IPS-20b (cell line): ENCODE data around the gene CNPY4.
A peak's percentile ranks its signal among the peaks of the same experiment; 100 is the strongest.

Experiments used
- H3K27ac ChIP-seq: one replicate; pipeline ENCODE4 v1.5.1; 2013; ENCODE audit warnings: low read length
- H3K27me3 ChIP-seq: 2 replicates; pipeline ENCODE4 v1.6.1; 2013; ENCODE audit warnings: mild to moderate bottlenecking, low read length, inconsistent platforms; ENCODE audit not compliant: insufficient read depth
- H3K36me3 ChIP-seq: 2 replicates; pipeline ENCODE4 v1.6.1; 2013; ENCODE audit warnings: low read depth, mild to moderate bottlenecking, inconsistent platforms, low read length, moderate library complexity; ENCODE audit not compliant: insufficient read depth
- H3K4me1 ChIP-seq: 2 replicates; pipeline ENCODE4 v1.6.1; 2013; ENCODE audit warnings: mild to moderate bottlenecking, control low read depth, inconsistent platforms, low read length, moderate library complexity; ENCODE audit not compliant: insufficient read depth
- H3K4me3 ChIP-seq: 2 replicates; pipeline ENCODE4 v1.5.1; 2013; ENCODE audit warnings: mild to moderate bottlenecking, low read length, inconsistent platforms
- H3K9ac ChIP-seq: 2 replicates; pipeline ENCODE4 v1.6.1; 2013; ENCODE audit warnings: low read depth, mild to moderate bottlenecking, inconsistent platforms, low read length, moderate library complexity
- H3K9me3 ChIP-seq: 2 replicates; pipeline ENCODE4 v1.6.1; 2013; ENCODE audit warnings: mild to moderate bottlenecking, low read depth, low read length, inconsistent platforms; ENCODE audit not compliant: insufficient read depth

CNPY4 gene

GRCh38 chr7:100082978-100083377 is 36.5 kb upstream of the CNPY4 start:
- H3K9me3 ChIP-seq: no peaks in the 10 kb centered on the region
- peaks cover 8% of the 10 kb centered on the region; the same call in 1 of the 2 replicates for H3K4me1 ChIP-seq
- peak overlapping the region; percentile 68; the same call in 1 of the 2 replicates for H3K4me3 ChIP-seq
- no peak overlapping the region; the same call in 1 of the 2 replicates for H3K9ac ChIP-seq
- peaks cover 22% of the 10 kb centered on the region for H3K36me3 ChIP-seq
- no peaks in the 10 kb centered on the region for H3K27me3 ChIP-seq
- no peak overlapping the region for H3K27ac ChIP-seq

GRCh38 chr7:100085515-100085914 is 33.9 kb upstream of the CNPY4 start:
- H3K9ac ChIP-seq: no peak overlapping the region
- no peaks in the 10 kb centered on the region for H3K27me3 ChIP-seq
- peaks cover 3% of the 10 kb centered on the region for H3K36me3 ChIP-seq
- no peak overlapping the region for H3K27ac ChIP-seq
- peaks cover 8% of the 10 kb centered on the region; the same call in 1 of the 2 replicates for H3K4me1 ChIP-seq
- no peak overlapping the region for H3K4me3 ChIP-seq
- no peaks in the 10 kb centered on the region for H3K9me3 ChIP-seq

GRCh38 chr7:100087055-100087750 is 32.2 kb upstream of the CNPY4 start:
- Histone ChIP-seq H3K4me1 (peaks cover 8% of the 10 kb centered on the region; the same call in 1 of the 2 replicates), H3K4me3 (no peak overlapping the region), H3K9me3 (no peaks in the 10 kb centered on the region), H3K27me3 (no peaks in the 10 kb centered on the region), H3K27ac (no peak overlapping the region), H3K9ac (no peak overlapping the region), H3K36me3 (peaks cover 20% of the 10 kb centered on the region)

- peak overlapping the region; percentile 92 for H3K9ac ChIP-seq
- peak overlapping the region; percentile 92 for H3K4me3 ChIP-seq
- H3K27me3 ChIP-seq: no peaks in the 10 kb centered on the region
- H3K36me3 ChIP-seq: peaks cover 30% of the 10 kb centered on the region
- peaks cover 2% of the 10 kb centered on the region; the same call in 1 of the 2 replicates for H3K4me1 ChIP-seq
- no peaks in the 10 kb centered on the region for H3K9me3 ChIP-seq
- peak overlapping the region; percentile 30 for H3K27ac ChIP-seq
These were observed 31.3 kb upstream of the CNPY4 start for GRCh38 chr7:100088095-100088620.

- Histone ChIP-seq H3K27ac (peak within 1 kb of the TSS; percentile 30), H3K4me1 (no peaks in the 10 kb centered on the region; the same call in 1 of the 2 replicates), H3K27me3 (no peaks in the 10 kb centered on the region), H3K4me3 (peak within 1 kb of the TSS; percentile 92), H3K36me3 (peaks cover 37% of the 10 kb centered on the region), H3K9me3 (no peaks in the 10 kb centered on the region), H3K9ac (peak within 1 kb of the TSS; percentile 92)
These were observed 30.6 kb upstream of the CNPY4 start, which contains the start of gene COPS6 for GRCh38 chr7:100088621-100089457. Gene COPS6, plus strand, starts transcription at chr7:100088969. Its CDS starts 22 bp downstream, at chr7:100088991.

GRCh38 chr7:100089458-100090196 is 29.8 kb upstream of the CNPY4 start:
- Histone ChIP-seq H3K36me3 (peaks cover 45% of the 10 kb centered on the region), H3K27me3 (no peaks in the 10 kb centered on the region), H3K4me1 (no peaks in the 10 kb centered on the region; the same call in 1 of the 2 replicates), H3K9me3 (no peaks in the 10 kb centered on the region), H3K27ac (no peak overlapping the region), H3K4me3 (peak overlapping the region; percentile 92), H3K9ac (peak overlapping the region; percentile 92)

GRCh38 chr7:100090527-100091410 is 28.7 kb upstream of the CNPY4 start:
- Histone ChIP-seq H3K9me3 (no peaks in the 10 kb centered on the region), H3K27me3 (no peaks in the 10 kb centered on the region), H3K36me3 (peaks cover 56% of the 10 kb centered on the region), H3K9ac (no peak overlapping the region), H3K4me3 (no peak overlapping the region), H3K27ac (no peak overlapping the region), H3K4me1 (no peaks in the 10 kb centered on the region; the same call in 1 of the 2 replicates)

- no peak overlapping the region for H3K9ac ChIP-seq
- no peak overlapping the region for H3K4me3 ChIP-seq
- peaks cover 64% of the 10 kb centered on the region for H3K36me3 ChIP-seq
- no peaks in the 10 kb centered on the region for H3K9me3 ChIP-seq
- H3K4me1 ChIP-seq: no peaks in the 10 kb centered on the region; the same call in 1 of the 2 replicates
- no peak overlapping the region for H3K27ac ChIP-seq
- no peaks in the 10 kb centered on the region for H3K27me3 ChIP-seq
These were observed 27.8 kb upstream of the CNPY4 start for GRCh38 chr7:100091411-100092181.

GRCh38 chr7:100093054-100093453 is 26.4 kb upstream of the CNPY4 start:
- Histone ChIP-seq H3K9me3 (no peaks in the 10 kb centered on the region), H3K9ac (no peak overlapping the region), H3K4me3 (no peak overlapping the region), H3K27me3 (no peaks in the 10 kb centered on the region), H3K4me1 (no peaks in the 10 kb centered on the region; the same call in 1 of the 2 replicates), H3K36me3 (peaks cover 79% of the 10 kb centered on the region), H3K27ac (no peak overlapping the region)

- Histone ChIP-seq H3K27ac (no peak overlapping the region), H3K9ac (no peak overlapping the region), H3K36me3 (peaks cover 83% of the 10 kb centered on the region), H3K4me3 (no peak overlapping the region), H3K9me3 (no peaks in the 10 kb centered on the region), H3K27me3 (no peaks in the 10 kb centered on the region), H3K4me1 (no peaks in the 10 kb centered on the region; the same call in 1 of the 2 replicates)
These were observed 25.9 kb upstream of the CNPY4 start for GRCh38 chr7:100093498-100093897.
